Kidney capillary endothelial cell (primary cell): Measurements from ENCODE around the gene CALHM5.

Experiments used
- DNase-seq: peaks from one replicate; pipeline ENCODE4 v3.0.0-alpha.2; 2018; ENCODE audit warnings: low spot score

The CALHM5 gene

GRCh38 chr6:116508527-116508926 lies 2.9 kb upstream of the CALHM5 start:
- no peak for DNase-seq

- DNase-seq: peak; percentile 36
Measured at GRCh38 chr6:116512111-116512559, 696 bp downstream of the CALHM5 start.

DNA sequence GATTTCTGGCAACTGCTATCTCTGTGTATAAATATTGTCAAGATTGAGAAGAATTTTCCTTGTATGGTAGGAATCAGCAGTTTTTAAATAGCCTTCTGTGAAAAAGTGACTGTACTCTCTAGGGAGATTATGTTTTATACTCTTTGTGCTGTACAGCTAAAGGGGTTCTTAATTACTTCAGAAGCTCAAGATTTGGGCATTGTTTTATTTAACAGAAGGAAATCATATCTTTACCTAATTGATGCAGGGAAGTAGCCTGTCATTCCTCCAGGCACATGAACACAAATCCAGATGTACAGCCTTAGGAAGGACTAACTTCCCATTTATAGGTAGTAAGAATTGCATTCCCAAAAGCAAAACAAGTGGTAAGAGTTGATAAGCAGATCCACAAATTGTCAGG lies 1.3 kb downstream of the CALHM5 start:
- DNase-seq: no peak

- no peak for DNase-seq
Measured at GRCh38 chr6:116513224-116513875, 1.9 kb downstream of the CALHM5 start.

GRCh38 chr6:116514111-116514510 lies 2.7 kb downstream of the CALHM5 start:
- no peak for DNase-seq

- no peak for DNase-seq
Measured at GRCh38 chr6:116515141-116515540, 3.7 kb downstream of the CALHM5 start.

GRCh38 chr6:116518621-116519368 lies 7.4 kb downstream of the CALHM5 start:
- DNase-seq: no peak

GRCh38 chr6:116522896-116523295 lies 11.5 kb downstream of the CALHM5 start:
- no peak for DNase-seq

GRCh38 chr6:116524236-116524635 lies 12.8 kb downstream of the CALHM5 start:
- no peak for DNase-seq

- no peak for DNase-seq
Measured at GRCh38 chr6:116528133-116528532, 16.7 kb downstream of the CALHM5 start.

DNA sequence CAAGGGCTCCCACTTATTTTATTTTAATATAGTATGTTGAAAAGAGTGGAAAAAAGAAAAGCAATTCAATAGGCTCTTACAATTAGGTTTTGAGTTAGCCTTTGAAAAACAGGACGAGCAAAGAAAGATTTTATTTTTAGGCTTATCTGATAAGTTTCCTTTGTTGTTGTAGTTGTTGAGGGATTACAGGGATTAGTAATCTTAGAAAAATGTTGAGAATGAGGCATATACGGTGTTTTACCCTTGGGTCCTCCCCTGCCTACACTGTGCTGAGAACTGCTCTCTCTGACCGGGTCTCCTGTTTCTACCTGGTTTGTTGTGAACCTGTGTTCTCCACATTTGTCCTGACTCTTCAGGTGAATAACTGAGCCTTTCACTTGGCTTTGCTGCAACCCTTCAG lies 17.3 kb downstream of the CALHM5 start:
- DNase-seq: peak; percentile 59

DNA sequence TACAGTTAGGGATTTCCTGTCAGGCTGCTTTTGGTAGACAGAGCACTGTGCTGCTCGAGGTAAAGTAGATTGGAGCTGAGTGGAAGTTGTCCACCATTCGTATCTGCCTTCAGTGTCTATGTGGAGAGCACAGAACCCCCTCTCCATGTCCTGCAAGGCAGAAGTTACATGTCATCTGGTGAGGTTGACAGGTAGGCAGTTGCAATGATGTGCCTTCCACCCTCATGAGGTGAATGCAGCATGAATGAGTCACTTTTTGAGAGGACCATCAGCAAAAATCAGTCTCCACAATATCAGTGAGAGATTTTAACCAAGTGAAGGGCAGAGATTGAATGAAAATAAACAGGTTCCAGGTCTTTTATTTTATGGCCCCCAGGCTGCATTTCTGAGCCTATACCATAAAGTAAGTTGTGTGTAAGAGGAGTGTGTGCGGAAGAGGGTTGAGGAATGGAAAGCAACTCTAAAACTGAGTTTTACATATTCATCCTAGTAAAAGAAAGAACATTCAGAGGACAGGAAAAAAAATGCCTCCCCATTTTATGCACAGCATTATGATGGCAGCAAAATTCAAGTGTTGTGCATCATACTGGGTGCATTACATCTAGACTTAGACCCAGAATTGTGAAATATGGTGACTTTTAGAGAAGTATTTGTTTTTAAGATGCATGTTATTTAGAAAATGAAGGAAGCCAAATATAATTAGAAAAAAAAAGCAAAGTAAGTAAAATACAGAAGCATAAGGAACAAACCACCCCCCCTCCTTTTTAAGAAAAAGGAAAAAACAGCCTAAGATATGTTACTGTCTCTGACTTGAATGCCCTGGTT lies 18.2 kb downstream of the CALHM5 start:
- no peak for DNase-seq

GRCh38 chr6:116530436-116530835 lies 19.0 kb downstream of the CALHM5 start:
- DNase-seq: no peak

GRCh38 chr6:116531675-116532570 lies 20.5 kb downstream of the CALHM5 start:
- peak; percentile 76 for DNase-seq

GRCh38 chr6:116533233-116533957 lies 22.0 kb downstream of the CALHM5 start:
- DNase-seq: no peak

- no peak for DNase-seq
Measured at GRCh38 chr6:116535109-116535508, 23.7 kb downstream of the CALHM5 start.

DNA sequence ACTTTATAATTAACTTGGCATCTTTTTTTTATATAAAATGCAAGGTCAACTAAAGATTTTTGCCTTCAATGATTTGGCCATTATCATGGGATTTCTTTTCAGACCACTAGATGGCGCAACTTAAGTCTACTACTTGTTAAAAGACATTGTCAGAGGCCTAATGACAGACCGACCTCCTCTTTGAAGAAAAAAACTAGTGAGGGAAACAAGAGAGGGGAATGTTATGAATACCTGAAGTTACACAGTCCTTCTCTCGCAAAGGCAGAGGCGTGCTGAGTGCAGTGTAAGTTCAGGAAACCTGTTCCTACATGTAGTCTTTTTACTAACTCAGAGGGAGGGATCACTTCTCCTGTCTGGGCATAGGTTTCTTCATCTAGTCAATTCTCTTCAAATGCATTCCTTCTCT lies 24.8 kb downstream of the CALHM5 start:
- peak; percentile 68 for DNase-seq

DNA sequence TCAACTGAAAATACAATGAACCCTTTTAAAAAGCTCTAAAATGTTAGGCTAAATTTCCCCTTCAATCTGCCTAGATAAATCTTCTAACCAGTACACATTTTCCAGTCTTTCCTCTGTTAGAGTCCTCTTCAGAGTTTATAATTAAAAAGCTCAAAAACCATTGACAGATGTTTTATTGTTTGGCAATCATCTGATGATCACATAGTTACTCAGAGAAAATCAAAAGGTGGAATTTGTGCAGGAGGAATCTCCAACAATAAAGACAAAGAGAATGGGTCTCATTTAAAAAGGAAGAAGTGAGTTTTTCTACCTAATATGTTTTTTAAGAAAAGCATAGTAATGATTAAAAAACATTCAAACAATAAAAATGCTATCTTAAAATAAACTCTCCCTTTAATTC lies 31.0 kb downstream of the CALHM5 start:
- no peak for DNase-seq

- no peak for DNase-seq
Measured at GRCh38 chr6:116543149-116543548, 31.7 kb downstream of the CALHM5 start.

- no peak for DNase-seq
Measured at GRCh38 chr6:116545651-116546050, 34.2 kb downstream of the CALHM5 start, which contains the start of gene TRAPPC3L. TSS of gene TRAPPC3L (minus strand) at chr6:116545684. CDS start at chr6:116545514, 170 bp downstream.

GRCh38 chr6:116547358-116547757 lies 35.9 kb downstream of the CALHM5 start:
- no peak for DNase-seq
